H1 (cell line): ENCODE data around the gene NHLH1. TPM values are rescaled to one million over a fixed set of nuclear protein-coding genes. Genes with fewer than 3 reads are reported as not detected.

ENCODE experiments used
- polyA plus RNA-seq, 7 experiments: library from polyadenylated mRNA; depleted of rRNA in 3 of 7; stranded (reverse) in 5 of 7; unstranded in 2 of 7; fragments of >200 nt in 5 of 7; fragments of 200-250 nt in 2 of 7; gene quantifications; 1 replicate in 5 of 7; 2 replicates in 1 of 7; 4 replicates in 1 of 7; pipeline versions ENCODE4 v1.2.1 to v1.2.3, GENCODE V29; 2011 to 2013; ENCODE audit warnings: missing spikeins in 2 of 7, mixed read lengths in 2 of 7
- total RNA-seq: library from RNA; stranded (reverse); fragmentation: NEBNext Ultra II Directional; extraction: Animal tissue kit (Norgen Biotek cat#: 25700); gene quantifications from 2 replicates; pipeline ENCODE4 v1.2.1, GENCODE V29; 2021
- TF ChIP-seq, protein P1 (sequence below), 3 experiments: IDR thresholded peaks; 1 replicate in 2 of 3; 2 replicates in 1 of 3; pipeline versions ENCODE4 v1.5.1 to v1.6.1; 2011; ENCODE audit warnings: low read length in 3 of 3, mild to moderate bottlenecking in 3 of 3, inconsistent platforms in 2 of 3, low read depth in 1 of 3, moderate library complexity in 1 of 3; ENCODE audit not compliant: insufficient read depth in 1 of 3; ENCODE audit errors: control extremely low read depth in 1 of 3

Gene NHLH1
- total and polyA plus RNA-seq, 2 of the 8 experiments (the other 6 are each of a cell fraction or from before 2014, with no cell fraction given) = 0.39 to 0.91 TPM

DNA sequence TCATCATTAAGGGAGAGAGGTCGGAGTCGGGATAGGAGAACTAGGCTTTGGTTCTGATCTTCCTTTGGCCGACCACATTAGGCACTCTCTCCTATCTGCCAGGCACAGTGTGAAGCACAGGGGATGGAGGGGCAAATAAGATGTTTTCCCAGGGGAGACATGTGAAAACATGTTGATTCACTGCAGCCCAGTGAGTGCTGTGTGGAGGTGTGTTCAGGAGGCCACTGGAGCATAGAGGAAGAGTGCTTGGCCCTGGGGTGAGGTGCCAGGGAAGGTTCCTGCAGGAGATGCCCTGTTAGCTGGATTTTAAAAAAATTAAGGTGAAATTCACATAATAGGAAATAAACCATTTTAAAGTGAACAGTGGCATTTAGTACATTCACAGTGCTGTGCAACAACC is 37.2 kb downstream of the NHLH1 start (continued):
- TF ChIP-seq, protein P1, sequence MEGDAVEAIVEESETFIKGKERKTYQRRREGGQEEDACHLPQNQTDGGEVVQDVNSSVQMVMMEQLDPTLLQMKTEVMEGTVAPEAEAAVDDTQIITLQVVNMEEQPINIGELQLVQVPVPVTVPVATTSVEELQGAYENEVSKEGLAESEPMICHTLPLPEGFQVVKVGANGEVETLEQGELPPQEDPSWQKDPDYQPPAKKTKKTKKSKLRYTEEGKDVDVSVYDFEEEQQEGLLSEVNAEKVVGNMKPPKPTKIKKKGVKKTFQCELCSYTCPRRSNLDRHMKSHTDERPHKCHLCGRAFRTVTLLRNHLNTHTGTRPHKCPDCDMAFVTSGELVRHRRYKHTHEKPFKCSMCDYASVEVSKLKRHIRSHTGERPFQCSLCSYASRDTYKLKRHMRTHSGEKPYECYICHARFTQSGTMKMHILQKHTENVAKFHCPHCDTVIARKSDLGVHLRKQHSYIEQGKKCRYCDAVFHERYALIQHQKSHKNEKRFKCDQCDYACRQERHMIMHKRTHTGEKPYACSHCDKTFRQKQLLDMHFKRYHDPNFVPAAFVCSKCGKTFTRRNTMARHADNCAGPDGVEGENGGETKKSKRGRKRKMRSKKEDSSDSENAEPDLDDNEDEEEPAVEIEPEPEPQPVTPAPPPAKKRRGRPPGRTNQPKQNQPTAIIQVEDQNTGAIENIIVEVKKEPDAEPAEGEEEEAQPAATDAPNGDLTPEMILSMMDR (IDR thresholded peaks at IDR 0.05; ENCODE audit: control extremely low read depth in 1 of 3, insufficient read depth in 1 of 3, low read depth in 1 of 3, low read length in 3 of 3) = no peak
